NCI-H69 (cell line): Measurements from ENCODE around the gene RCL1.
"Not testable (repeated sequence)": the region's sequence is repeated elsewhere in the genome, so short reads cannot be mapped to it uniquely, and the experiment has no call there.

Source experiments
- DNase-seq: peaks from one replicate; lab custom pipeline; 2025; lab: John Stamatoyannopoulos, UW

The RCL1 gene

DNA sequence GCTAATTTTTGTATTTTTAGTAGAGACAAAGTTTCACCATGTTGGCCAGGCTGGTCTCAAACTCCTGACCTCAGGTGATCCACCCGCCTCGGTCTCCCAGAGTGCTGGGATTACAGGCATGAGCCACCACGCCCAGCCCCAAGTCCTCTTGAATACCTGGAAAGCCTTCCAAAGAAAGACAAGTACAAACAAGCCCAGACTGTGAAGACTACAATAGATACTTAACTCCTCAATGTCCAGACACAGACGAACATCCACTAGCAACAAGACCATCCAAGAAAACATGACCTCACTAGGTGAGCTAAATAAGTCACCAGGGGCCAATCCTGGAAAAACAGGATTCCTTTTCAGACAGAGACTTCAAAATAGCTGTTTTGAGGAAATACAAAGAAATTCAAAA is 9.6 kb upstream of the RCL1 start:
- peak; percentile 16 for DNase-seq

DNA sequence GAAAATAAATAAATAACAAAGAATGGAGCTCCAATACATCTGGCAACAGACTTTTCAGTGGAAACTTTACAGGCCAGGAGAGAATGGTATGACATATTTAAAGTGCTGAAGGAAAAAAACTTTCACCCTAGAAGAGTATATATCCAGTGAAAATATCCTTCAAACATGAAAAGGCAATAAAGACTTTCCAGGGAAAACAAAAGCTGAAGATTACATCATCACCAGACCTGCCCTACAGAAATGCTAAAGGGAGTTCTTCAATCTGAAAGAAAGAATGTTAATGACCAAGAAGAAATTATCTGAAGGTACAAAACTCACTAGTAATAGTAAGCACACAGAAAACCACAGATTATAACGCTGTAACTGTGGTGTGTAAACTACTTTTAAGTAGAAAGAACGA is 8.3 kb upstream of the RCL1 start:
- DNase-seq = no peak

DNA sequence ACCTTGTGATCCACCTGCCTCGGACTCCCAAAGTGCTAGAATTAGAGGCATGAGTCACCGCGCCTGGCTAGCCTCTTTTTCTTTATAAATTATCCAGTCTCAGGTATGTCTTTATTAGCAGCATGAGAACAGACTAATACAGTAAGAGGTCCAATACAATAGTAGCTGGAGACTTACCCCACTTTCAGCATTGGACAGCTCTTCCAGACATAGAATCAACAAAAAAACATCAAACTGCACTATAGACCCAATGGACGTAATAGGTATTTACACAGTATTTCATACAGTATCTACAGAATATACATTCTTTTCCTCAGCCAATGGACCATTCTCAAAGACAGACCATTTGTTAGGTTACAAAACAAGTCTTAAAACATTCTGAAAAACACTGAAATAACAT is 6.1 kb upstream of the RCL1 start:
- DNase-seq = no peak

DNA sequence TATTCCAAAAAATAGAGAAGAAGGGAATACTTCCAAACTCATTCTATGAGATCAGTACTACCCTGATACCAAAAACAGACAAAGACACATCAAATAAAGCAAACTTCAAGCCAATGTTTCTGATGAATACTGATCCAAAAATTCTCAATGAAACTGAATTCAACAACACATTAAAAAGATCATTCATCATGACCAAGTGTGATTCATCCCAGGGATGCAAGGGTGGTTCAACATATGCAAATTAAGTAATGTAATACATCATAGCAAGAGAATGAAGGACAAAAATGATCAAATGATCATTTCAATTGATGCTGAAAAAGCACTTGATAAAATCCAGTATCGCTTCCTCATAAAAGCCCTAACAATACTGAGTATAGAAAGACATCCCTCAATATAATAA is 4.9 kb upstream of the RCL1 start:
- DNase-seq = no peak

DNA sequence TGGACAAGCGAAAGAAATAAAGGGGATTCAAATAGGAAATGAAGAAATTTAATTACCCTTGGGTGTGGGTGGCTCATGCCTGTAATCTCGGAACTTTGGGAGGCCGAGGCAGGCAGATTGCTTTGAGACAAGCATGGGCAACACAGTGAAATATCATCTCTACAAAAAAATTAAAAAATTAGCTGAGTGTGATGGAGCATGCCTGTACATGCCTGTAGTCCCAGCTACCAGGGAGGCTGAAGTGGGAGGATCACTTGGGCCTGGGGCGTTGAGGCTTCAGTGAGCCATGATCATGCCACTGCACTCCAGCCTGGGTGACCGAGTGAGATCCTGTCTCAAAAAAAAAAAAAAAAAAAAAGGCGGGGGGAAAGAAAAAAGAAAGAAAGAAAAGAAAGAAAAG is 4.0 kb upstream of the RCL1 start:
- peak; percentile 13 for DNase-seq

DNA sequence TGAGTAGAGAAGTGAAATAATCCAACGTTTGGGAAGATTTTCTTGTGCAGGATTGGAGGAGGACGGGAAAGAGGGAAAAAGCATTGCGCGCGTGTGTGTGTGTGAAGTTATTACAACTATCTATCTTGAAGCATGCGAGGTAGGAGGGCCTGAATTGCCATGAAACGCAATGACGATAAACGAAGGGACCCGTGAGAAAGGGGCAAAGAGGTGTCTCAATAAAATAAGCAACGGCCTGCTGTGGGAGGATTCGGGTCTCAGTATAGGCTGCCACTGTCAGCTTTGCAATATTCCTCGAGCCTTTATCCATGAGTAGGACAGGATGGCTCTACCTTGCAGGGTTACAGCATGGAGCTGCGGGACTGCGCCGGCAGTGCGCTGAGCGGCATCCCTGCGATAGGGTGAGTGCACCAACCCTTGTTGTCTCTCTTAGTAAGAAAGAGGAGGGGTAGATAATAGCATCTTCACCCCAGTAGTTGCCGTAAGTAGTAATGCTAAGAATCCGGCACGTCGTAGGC is 631 bp upstream of the RCL1 start:
- DNase-seq = peak; percentile 75

DNA sequence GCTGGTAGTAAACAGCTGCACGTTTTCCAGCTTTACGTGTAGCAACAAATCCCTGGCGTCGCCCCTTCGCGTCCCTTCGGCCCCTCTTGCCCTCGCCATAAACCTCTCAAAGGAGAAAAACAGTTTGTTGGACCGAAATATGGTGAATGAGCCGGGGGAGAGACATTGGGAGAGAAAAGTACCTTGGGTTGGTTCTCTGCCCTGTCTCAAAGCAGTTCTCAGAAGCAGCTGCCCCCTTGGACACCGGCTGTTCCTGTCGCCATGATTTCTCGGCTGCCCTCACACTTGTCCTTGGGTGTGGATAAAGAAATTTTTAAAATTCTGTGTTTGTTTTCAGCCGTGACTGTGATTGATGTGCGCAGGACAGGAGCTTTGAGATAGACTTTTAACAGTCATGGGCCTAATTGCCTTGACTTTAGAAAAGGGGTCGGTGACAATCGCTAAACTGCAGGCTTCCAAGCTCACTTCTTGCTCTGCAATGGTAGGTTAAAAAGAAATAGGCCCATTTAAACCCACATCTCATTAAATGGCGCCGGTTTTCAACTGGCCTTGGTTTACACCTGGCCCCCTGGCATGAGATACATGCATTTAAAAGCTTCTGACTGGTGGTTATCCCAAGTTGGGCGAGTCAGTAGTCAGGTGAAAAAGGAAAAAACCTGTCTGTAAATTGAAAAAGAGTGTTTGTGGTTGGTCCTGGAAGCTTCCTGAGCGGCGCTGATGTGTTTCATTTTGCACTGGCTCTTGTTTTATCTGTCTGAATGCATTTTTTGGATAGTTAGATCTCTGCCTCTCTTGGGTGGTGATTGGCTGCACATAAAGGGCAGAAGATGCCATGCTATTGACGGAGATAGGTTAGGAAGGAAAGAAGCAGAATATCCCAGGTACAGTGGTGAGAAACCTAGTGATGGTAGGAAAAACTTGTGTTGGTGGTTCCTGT is 983 bp downstream of the RCL1 start:
- peak; percentile 52 for DNase-seq

DNA sequence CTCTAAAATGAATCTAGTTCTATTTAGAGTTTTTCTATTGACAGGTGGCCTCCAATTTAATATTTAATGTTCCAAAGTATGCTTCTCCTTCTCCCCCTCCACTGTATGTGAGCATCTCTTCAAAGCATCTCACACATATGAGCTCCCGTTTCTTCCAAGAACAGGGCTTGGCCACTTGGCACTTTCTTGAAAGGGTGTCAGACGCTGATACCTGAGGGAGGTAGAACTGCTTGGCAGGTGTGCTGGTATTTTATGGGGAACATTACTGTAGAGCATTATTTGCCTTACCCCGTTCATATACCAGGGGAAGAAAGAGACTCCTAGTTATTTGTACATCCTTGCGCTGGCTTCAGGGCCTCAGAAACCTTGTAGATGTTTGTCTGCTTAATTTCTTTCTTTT is 1.9 kb downstream of the RCL1 start:
- DNase-seq = no peak

DNA sequence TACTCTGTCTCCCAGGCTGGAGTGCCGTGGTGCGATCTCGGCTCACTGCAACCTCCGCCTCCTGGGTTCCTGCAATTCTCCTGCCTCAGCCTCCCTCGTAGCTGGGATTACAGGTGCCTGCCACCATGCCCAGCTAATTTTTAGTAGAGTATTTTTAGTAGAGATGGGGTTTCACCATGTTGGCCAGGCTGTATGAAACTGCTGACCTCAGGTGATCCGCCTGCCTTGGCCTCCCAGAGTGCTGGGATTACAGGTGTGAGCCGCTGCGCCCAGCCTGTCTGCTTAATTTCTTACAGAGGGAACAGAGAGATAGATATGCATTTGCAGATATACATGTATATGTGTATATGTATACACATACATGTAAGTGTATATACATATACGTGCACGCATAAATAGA is 2.4 kb downstream of the RCL1 start:
- DNase-seq = not testable (repeated sequence)

DNA sequence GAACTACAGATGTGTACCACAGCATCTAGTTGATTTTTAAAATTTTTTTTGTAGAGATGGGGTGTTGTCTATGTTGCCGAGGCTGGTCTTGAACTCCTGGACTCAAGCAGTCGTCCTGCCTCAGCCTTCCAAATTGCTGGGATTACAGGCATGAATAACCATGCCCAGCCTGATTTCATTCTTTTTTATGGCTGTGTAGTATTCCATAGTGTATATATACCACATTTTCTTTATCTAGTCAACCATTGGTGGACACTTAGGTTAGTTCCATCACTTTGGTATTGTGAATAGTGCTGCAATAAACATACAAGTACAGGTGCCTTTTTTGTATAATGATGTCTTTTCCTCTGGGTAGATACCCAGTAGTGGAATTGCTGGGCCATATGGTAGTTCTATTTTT is 3.8 kb downstream of the RCL1 start:
- DNase-seq = no peak

DNA sequence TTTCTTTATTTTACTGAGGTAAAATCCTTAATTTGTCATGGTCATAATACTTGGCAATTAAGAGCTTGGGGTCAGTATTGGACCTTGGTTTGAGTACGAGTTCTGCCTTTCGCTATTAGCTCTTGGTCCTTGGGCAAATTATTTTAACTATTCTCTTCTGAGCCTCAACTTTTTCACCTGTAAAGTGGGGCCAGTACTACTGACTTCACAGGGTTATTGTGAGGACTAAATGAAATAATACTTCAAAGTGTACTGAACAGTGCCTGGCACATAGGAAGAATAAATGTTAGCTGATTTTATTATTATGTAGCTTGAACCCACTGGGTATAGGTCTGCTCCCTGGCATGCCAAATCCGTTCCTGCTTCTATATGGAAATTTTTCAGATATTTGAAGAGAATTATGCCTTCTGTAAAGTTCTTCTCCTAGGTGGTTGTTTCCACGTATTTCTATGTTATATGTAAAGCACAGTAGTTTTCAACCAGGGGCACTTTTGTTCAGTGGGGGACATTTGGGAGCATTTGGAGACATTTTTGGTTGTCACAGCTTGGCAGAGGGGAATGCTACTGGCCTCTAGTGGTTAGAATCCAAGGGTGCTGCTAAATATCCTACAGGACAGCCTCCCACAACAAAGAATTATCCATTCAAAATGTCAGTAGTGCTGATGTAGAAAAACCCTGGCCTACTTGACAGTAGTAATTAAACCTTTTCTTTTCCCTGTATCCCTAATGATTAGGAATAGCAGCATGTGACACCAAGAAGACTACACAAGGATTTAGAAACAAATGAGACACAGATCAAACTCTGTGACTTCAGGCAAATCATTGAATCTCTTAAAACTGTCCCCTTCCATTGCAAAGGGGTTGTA is 4.5 kb downstream of the RCL1 start:
- peak; percentile 67 for DNase-seq

DNA sequence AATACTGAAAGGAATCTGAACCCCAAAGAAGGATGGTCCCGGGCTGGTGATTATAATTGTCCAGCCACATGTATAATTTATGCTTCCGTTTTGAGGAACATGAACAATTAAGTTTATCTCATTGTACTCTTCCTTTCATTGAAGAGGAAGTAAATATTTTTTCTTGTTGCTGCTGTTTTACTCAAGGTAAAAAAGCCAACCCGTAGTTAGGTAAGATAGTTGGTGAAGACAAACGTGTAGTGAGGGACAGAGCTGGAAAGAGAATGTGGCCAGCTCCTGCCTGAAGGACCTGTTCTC is 5.1 kb downstream of the RCL1 start:
- no peak for DNase-seq

DNA sequence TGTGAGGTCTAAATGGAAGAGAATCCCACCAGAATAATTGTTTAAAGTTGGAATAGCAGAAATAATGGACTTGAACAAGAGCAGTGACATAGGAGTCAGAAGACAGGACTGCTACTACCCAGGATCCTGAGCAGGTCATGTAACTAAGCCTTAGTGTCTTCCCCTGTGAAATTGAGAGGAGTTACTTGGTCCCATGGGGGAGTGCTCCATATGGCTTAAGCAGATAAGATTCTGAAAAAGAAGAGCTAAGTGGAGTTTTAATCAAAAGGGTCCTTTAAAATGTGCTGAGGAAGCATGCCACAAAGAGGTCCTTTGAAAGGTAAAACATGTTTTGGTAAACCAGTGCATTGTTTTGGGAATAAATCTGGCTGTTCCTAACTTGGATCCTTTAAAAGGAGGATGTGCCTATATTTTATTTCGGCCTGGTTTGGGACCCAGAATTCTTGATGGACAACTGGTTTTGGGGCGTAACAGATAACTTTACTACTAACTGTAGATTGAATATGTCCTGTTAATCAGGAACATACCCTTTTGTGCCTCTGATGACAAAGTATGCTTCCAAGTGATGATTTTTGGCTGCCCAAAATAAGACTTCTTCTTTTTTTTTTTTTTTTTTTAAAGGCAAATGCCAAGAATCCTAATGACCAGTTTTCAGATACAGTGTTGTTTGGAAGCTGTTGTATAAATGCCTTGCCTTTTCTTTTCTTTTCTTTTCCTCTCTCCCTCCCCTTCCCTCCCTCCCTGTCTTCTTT is 5.7 kb downstream of the RCL1 start:
- peak; percentile 37 for DNase-seq

DNA sequence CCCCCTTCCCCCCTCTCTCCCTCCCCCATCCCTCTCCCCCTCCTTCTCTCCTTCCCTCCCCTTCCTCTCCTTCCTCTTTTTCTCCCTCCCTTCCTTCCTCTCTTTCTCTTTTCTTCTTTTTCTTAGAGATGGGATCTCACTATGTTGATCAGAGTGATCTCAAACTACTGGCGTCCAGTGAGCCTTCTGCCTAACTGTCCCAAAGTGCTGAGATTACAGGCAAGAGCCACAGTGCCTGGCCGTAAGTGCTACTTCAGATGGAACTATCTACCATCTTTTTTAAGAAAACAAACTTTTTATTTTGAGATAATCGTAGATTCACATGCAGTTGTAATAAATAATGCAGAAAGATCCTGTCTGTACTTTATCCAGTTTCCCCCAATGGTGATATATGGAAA is 6.3 kb downstream of the RCL1 start:
- DNase-seq = no peak

DNA sequence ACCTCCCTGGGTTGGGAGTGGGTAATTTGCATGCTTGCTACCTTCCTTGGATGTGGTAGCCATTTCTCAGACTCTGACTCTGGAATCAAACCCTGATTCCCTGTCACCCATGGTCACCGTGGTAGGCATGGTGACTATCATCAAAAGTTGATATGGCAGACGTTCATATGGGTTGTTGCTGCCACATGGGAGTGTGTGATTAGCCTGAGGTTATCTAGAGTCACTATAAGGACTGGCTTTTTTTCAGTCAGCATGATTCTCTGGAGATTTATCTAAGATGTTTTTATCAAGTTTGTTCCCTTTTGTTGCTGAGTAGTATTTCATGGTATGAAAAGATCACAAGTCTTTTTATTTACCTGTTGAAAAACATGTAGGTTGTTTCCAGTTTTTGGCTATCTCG is 7.0 kb downstream of the RCL1 start:
- no peak for DNase-seq

DNA sequence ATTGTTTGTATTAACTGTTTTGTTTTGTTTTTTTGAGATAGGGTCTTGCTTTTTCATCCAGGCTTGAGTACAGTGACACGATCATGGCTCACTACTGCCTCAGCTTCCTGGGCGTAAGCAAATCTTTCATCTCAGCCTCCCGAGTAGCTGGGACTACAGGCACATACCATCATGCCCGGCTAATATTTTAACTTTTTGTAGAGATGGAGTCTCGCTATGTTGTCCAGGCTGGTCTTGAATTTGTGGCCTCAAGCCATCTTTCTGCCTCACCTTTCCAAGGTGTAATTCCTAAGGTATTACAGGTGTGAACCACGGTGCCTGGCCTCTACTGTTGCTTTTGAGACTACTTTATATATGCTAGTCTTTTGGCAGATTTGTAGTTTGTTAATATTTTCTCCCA is 8.4 kb downstream of the RCL1 start:
- no peak for DNase-seq

DNA sequence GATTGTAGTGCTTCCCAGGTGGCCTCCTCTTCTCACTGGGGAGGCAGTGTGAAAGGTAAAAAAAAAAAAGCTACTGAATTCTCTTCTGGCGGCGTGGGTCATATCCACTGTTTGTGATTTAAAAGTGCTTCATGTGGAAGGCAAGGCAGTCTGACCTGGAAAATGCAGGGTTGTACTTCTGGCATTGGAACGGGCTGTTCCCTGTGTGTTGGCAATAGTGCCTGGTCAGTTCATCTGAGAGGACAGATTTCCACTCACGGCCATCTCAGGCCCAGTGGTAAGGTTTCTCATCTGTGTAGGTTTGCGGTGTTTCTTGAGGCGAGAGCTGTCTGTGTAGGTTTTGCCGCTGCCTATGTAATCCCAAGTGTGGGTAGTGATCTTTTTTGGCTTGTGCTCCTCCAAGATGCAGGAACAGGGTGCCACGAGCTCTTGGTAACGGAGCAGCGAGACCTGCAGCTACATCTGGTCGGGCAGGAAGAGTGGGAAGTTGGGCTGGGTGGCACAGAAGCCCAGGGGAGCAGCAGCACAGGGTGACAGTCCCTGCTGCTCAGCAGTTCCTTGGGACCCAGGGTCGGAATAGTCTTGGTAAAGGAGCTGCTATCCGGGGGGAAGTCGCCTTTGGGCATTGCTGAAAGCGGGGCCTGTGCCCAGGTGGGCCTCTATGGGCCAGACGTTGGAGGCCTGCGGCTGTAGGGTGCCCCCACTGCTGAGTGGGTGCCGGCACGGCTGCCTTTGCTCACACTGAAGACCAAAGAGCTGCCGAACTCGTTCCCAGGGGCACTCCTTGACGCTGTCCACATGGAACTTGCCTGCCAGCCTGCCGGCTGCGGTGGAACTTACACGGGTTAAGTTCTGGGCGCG is 11.2 kb downstream of the RCL1 start:
- DNase-seq = no peak

DNA sequence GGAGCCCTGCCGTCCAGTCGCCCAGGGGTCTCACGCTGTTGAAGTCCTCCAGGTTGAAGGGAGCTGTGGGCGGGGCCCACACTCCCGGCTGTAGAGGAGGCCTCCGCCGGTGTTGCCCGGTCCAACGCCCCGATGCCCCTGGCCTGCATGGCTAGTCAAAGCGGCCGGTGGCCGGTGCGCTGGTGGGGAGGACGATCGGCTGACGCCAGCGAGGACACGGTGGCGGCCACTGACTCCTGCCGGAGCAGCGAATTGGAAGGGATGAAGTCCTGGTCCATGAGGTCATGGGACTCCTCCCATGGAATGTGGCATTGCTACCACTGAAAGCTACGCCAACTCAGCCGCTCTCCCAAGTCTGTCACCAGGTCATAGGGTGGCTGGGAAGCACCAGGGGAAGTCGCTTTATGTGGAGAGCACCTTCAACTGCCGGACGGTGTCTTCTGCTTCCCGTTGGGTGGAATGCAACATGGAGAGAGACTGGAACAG is 11.8 kb downstream of the RCL1 start:
- DNase-seq = no peak

DNA sequence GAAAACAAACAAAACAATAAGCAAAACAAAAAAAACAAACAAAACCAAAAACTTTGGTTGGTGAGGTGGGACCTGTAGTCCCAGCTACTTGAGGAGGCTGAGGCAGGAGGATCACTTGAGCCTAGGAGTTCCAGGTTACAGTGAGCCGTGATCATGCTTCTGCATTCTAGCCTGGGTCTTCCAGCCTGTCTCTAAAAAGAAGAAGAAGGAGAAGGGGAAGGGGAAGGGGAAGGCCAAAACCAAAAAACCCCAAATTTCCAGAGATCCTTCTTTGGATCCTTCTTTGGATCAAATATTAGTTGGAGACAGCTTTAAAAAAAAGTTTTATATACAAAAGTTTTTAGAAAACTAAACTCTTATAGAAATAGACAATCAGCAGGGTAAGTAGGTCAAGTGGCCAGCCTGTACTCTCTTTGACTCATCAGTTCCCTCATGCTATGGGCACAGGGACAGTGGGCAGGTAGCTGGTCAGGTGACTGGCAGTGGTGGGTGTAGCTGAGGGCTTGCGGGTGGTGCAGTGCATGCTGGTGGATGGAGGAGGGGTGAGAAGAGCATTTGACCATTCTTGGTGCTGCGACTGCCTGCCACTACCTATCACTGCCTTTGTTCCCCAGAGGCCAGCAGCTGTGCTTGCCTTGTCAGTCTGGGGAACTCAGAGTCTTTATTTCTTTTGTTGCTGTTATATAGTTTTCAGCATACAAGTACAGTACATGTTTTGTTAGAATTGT is 12.6 kb downstream of the RCL1 start:
- DNase-seq = no peak

DNA sequence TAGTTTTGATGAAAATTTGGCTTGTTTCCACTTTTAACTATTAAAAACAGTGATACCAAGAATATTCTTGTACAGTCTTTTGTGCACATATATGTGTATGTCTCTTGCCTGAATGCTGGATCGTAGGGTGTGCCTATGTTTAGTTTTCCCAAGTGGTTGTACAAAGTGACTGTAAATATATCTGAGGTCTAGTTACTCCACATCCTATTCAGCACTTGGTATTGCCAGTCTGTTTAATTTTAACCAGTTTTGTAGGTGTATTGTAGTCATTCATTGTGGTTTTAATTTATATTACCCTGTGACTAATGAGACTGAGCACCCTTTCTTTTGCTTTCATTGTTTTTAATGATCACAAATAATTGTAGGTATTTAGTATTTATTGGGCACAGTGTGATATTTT is 17.8 kb downstream of the RCL1 start:
- no peak for DNase-seq

DNA sequence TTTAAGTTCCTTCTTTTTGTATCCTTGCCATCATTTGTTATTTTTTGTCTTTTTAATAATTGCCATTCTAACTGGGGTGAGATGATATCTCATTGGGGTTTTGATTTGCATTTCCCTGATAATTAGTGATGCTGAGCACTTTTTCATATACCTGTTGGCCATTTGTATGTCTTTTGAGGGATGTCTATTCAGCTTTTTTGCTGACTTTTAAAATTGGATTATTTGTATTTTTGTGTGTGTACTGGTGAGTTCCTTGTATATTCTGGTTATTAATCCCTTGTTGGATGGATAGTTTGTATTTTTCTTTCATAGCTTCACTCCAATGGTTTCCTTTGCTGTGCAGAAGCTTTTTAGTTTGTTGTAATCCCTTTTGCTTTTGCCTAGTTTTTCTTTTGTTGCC is 19.1 kb downstream of the RCL1 start:
- no peak for DNase-seq
